IMR-90 (cell line): ENCODE results near the gene PCNX4. TPM values are rescaled to one million over a fixed set of nuclear protein-coding genes. Genes with fewer than 3 reads are reported as not detected.
A peak's percentile ranks its signal among the peaks of the same experiment; 100 is the strongest.

Experiments
- ATAC-seq: fragments of 200-7000 bp; cut with Tn5 transposase; 2 replicates; pipeline ENCODE4 v1.9.1; 2020; ENCODE audit warnings: low read depth, mild to moderate bottlenecking, moderate library complexity
- BruUV-seq: library from RNA; stranded (reverse); fragments of 400-500 nt; replicated peaks from 2 replicates; lab custom pipeline; 2021; lab: Mats Ljungman, UMichigan
- CTCF ChIA-PET: fragments of 300-600 bp; formaldehyde crosslinking; extraction: SDS; loops from one replicate; lab custom pipeline; 2021; ENCODE audit warnings: antibody characterized with exemption; lab: Yijun Ruan, JAX
- POLR2A ChIA-PET: fragments of 300-600 bp; sonication (Branson Sonifier 250); formaldehyde crosslinking; loops from one replicate; lab custom pipeline; 2022; ENCODE audit warnings: antibody characterized with exemption; ENCODE audit not compliant: unreplicated experiment; lab: Charles Lee
- DNase-seq: peaks from one replicate; pipeline ENCODE4 v3.0.0; 2013
- H2AFZ ChIP-seq: replicated peaks from 2 replicates; pipeline ENCODE3; 2013; ENCODE audit warnings: low read length, mild to moderate bottlenecking; ENCODE audit not compliant: poor library complexity
- H2AK5ac ChIP-seq: 2 replicates; pipeline ENCODE4 v1.6.1; 2013; ENCODE audit warnings: low read depth, low read length, inconsistent platforms
- H2AK9ac ChIP-seq: replicated peaks from 2 replicates; pipeline ENCODE3; 2013; ENCODE audit warnings: mild to moderate bottlenecking, low read depth, low read length, moderate library complexity; ENCODE audit not compliant: poor library complexity
- H2BK120ac ChIP-seq: 2 replicates; pipeline ENCODE4 v1.6.1; 2013; ENCODE audit warnings: low read depth, low read length, inconsistent platforms
- H2BK15ac ChIP-seq: 3 replicates; pipeline ENCODE4 v1.6.1; 2013; ENCODE audit warnings: low read depth, low read length, inconsistent platforms
- H2BK20ac ChIP-seq: 2 replicates; pipeline ENCODE4 v1.6.1; 2013; ENCODE audit warnings: low read depth, mild to moderate bottlenecking, inconsistent platforms, low read length, moderate library complexity
- H2BK5ac ChIP-seq: 2 replicates; pipeline ENCODE4 v1.6.1; 2013; ENCODE audit warnings: mild to moderate bottlenecking, low read depth, low read length, inconsistent platforms; ENCODE audit not compliant: poor library complexity, severe bottlenecking
- H3K14ac ChIP-seq: replicated peaks from 2 replicates; pipeline ENCODE4 v1.6.1; 2013; ENCODE audit warnings: low read depth, low read length, inconsistent platforms
- H3K18ac ChIP-seq: 2 replicates; pipeline ENCODE4 v1.6.1; 2013; ENCODE audit warnings: low read depth, low read length, control low read depth
- H3K23ac ChIP-seq: 2 replicates; pipeline ENCODE4 v1.6.1; 2013; ENCODE audit warnings: low read depth, low read length, inconsistent platforms
- H3K27ac ChIP-seq: 2 replicates; pipeline ENCODE4 v1.5.1; 2013; ENCODE audit warnings: mild to moderate bottlenecking, control low read depth, low read length; ENCODE audit not compliant: insufficient read depth
- H3K27me3 ChIP-seq: 2 replicates; pipeline ENCODE4 v1.6.1; 2013; ENCODE audit warnings: low read length; ENCODE audit not compliant: control insufficient read depth, insufficient read depth
- H3K36me3 ChIP-seq: 2 replicates; pipeline ENCODE4 v1.6.1; 2013; ENCODE audit warnings: low read length, mixed read lengths; ENCODE audit not compliant: control insufficient read depth, insufficient read depth
- H3K4ac ChIP-seq: 2 replicates; pipeline ENCODE4 v1.6.1; 2013; ENCODE audit warnings: low read depth, low read length, inconsistent platforms
- H3K4me1 ChIP-seq: 2 replicates; pipeline ENCODE4 v1.6.1; 2013; ENCODE audit warnings: low read length, mixed read lengths; ENCODE audit not compliant: control insufficient read depth, insufficient read depth
- H3K4me2 ChIP-seq: 2 replicates; pipeline ENCODE4 v1.6.1; 2013; ENCODE audit warnings: low read depth, mild to moderate bottlenecking, control low read depth, low read length, moderate library complexity
- H3K4me3 ChIP-seq: 2 replicates; pipeline ENCODE4 v1.5.1; 2013; ENCODE audit warnings: low read depth, mild to moderate bottlenecking, control low read depth, low read length, moderate library complexity; ENCODE audit not compliant: insufficient read depth
- H3K56ac ChIP-seq: 2 replicates; pipeline ENCODE4 v1.6.1; 2013; ENCODE audit warnings: low read length, inconsistent platforms; ENCODE audit not compliant: insufficient read depth; ENCODE audit errors: extremely low read depth
- H3K79me1 ChIP-seq, 2 experiments: 2 replicates each; pipeline ENCODE4 v1.6.1; 2013; ENCODE audit warnings: low read length in 2 of 2, inconsistent platforms in 1 of 2, low read depth in 1 of 2
- H3K9ac ChIP-seq: 2 replicates; pipeline ENCODE4 v1.6.1; 2013; ENCODE audit warnings: low read depth, low read length, control low read depth
- H3K9me1 ChIP-seq: 2 replicates; pipeline ENCODE4 v1.6.1; 2013; ENCODE audit warnings: low read length, inconsistent platforms; ENCODE audit not compliant: insufficient read depth
- H3K9me3 ChIP-seq: 2 replicates; pipeline ENCODE4 v1.6.1; 2013; ENCODE audit warnings: low read length; ENCODE audit not compliant: control insufficient read depth, insufficient read depth
- H4K20me1 ChIP-seq: 2 replicates; pipeline ENCODE4 v1.6.1; 2013; ENCODE audit warnings: low read length, inconsistent platforms; ENCODE audit not compliant: insufficient read depth
- H4K5ac ChIP-seq: 2 replicates; pipeline ENCODE4 v1.6.1; 2013; ENCODE audit warnings: mild to moderate bottlenecking, low read depth, low read length, control low read depth
- H4K8ac ChIP-seq, 2 experiments: 2 replicates each; pipeline ENCODE4 v1.6.1; 2013; ENCODE audit warnings: low read depth in 2 of 2, low read length in 2 of 2, control low read depth in 1 of 2, inconsistent platforms in 1 of 2
- H4K91ac ChIP-seq: 2 replicates; pipeline ENCODE4 v1.6.1; 2013; ENCODE audit warnings: low read depth, low read length, inconsistent platforms; ENCODE audit not compliant: insufficient read depth
- BHLHE40 ChIP-seq: fragments of 150-350 bp; IDR thresholded peaks from 2 replicates; pipeline ENCODE4 v1.6.1; 2016; ENCODE audit warnings: mild to moderate bottlenecking, low read depth, low read length
- ELK1 ChIP-seq: fragments of 150-350 bp; IDR thresholded peaks from 2 replicates; pipeline ENCODE4 v1.6.1; 2016; ENCODE audit warnings: low read depth, mild to moderate bottlenecking, low read length, moderate library complexity, borderline replicate concordance
- FOS ChIP-seq: fragments of 150-350 bp; IDR thresholded peaks from 2 replicates; pipeline ENCODE4 v1.6.1; 2016; ENCODE audit warnings: low read depth, low read length
- MAFK ChIP-seq: IDR thresholded peaks from 2 replicates; pipeline ENCODE4 v1.6.1; 2012; ENCODE audit warnings: low read depth, low read length, improper control_type of control experiment
- MXI1 ChIP-seq: IDR thresholded peaks from 2 replicates; pipeline ENCODE4 v1.6.1; 2012; ENCODE audit warnings: low read depth, mild to moderate bottlenecking, low read length, moderate library complexity, borderline replicate concordance
- NFE2L2 ChIP-seq: fragments of 150-350 bp; IDR thresholded peaks from 2 replicates; pipeline ENCODE4 v1.6.1; 2016; ENCODE audit warnings: low read depth, mild to moderate bottlenecking, low read length
- POLR2A ChIP-seq: IDR thresholded peaks from 2 replicates; pipeline ENCODE4 v1.6.1; 2012; ENCODE audit warnings: mild to moderate bottlenecking, low read depth, low read length
- RAD21 ChIP-seq: IDR thresholded peaks from 2 replicates; pipeline ENCODE4 v1.6.1; 2012; ENCODE audit warnings: low read length, improper control_type of control experiment
- RFX5 ChIP-seq: IDR thresholded peaks from 2 replicates; pipeline ENCODE4 v1.8.0; 2012; ENCODE audit warnings: low read depth, mild to moderate bottlenecking, low read length, moderate library complexity
- SMC3 ChIP-seq: fragments of 150-350 bp; IDR thresholded peaks from 2 replicates; pipeline ENCODE4 v1.6.1; 2016; ENCODE audit warnings: low read depth, mild to moderate bottlenecking, antibody characterized with exemption, low read length, moderate library complexity
- WGBS, 2 experiments: methylation state at CpG; one replicate each; pipeline versions ENCODE4 v1.1.5 to v1.1.7; 2013; ENCODE audit warnings: missing lambda C conversion rate in 2 of 2; ENCODE audit not compliant: insufficient read length in 1 of 2; ENCODE audit errors: extremely low coverage in 2 of 2; 5-methylcytosine and 5-hydroxymethylcytosine counted together
- dilution Hi-C: fragments of 300-500 bp; cut with HindIII; formaldehyde crosslinking; loops from one replicate; pipeline ENCODE4 v1.14.3; 2018; ENCODE audit warnings: low sequenced_read_pairs; ENCODE audit not compliant: unreplicated experiment
- in situ Hi-C: fragments of 300-500 bp; cut with MboI; formaldehyde crosslinking; loops from 3 replicates; pipeline ENCODE4 v1.14.3; 2019; ENCODE audit warnings: low sequenced_read_pairs, inconsistent platforms, mixed read lengths
- intact Hi-C: fragments of 100-400 bp; cut with micrococcal nuclease; formaldehyde crosslinking; loops from 2 replicates; pipeline ENCODE4 v1.10.0; 2022
- polyA plus RNA-seq, 3 experiments: library from polyadenylated mRNA; depleted of rRNA; stranded (reverse); fragments of >200 nt; gene quantifications; 2 replicates each; pipeline ENCODE4 v1.2.3, GENCODE V29; 2012; ENCODE audit warnings: low replicate concordance in 1 of 3
- total RNA-seq: library from RNA; depleted of rRNA; stranded (reverse); fragments of >200 nt; gene quantifications from 2 replicates; pipeline ENCODE4 v1.2.3, GENCODE V29; 2012

Gene PCNX4
- total and polyA plus RNA-seq, 2 of the 4 experiments (the other 2 are of a cell fraction) = 55.4 to 128 TPM

- no peaks in the 10 kb centered on the region for H4K20me1 ChIP-seq
- DNase-seq (no peak), ATAC-seq (no peak)
- no peak overlapping the region; the same call in 1 of the 2 replicates for H4K5ac ChIP-seq
- H2AK9ac ChIP-seq = no peak overlapping the region
- H3K36me3 ChIP-seq = peaks cover 13% of the 10 kb centered on the region
- no peaks in the 10 kb centered on the region for H3K27me3 ChIP-seq
- H3K4me3 ChIP-seq = no peak overlapping the region
- peaks cover 28 to 44% of the 10 kb centered on the region in 2 experiments for H3K79me1 ChIP-seq
- H4K8ac ChIP-seq = no peak overlapping the region
- H2AK5ac ChIP-seq = no peak overlapping the region
- in situ Hi-C loops (no loop called here), dilution Hi-C loops (no loop called here), intact Hi-C loops (loop anchor here (5.0 kb wide), 1 partner anchor 62 kb away; the partner anchor contains the start of gene PCNX4)
- no peaks in the 10 kb centered on the region for H3K9me3 ChIP-seq
- H2BK20ac ChIP-seq = no peak overlapping the region
- H3K23ac ChIP-seq = no peak overlapping the region
- H2BK5ac ChIP-seq = peak overlapping the region; percentile 40
- TF ChIP-seq BHLHE40 = no peak
- no peak for TF ChIP-seq POLR2A
- TF ChIP-seq NFE2L2 = no peak
- no peak for TF ChIP-seq MAFK
- no peak for TF ChIP-seq MXI1
- no peak for TF ChIP-seq RAD21
- TF ChIP-seq SMC3 = no peak
- TF ChIP-seq ELK1 = no peak
- no peak for TF ChIP-seq RFX5
- no peak for TF ChIP-seq FOS
- H3K9ac ChIP-seq = no peak overlapping the region
- no TSS peak for BruUV-seq
- H3K27ac ChIP-seq = no peak overlapping the region
- ChIA-PET POLR2A (no interaction called here), CTCF (no interaction called here)
- no peak overlapping the region for H3K4ac ChIP-seq
- no peak overlapping the region for H3K4me2 ChIP-seq
- WGBS, 2 experiments = no CpG with 5 or more reads among the region's 2 CpGs
- no peak overlapping the region for H3K56ac ChIP-seq
- no peak overlapping the region for H3K14ac ChIP-seq
- peaks cover 8% of the 10 kb centered on the region for H3K9me1 ChIP-seq
- H2BK120ac ChIP-seq = no peak overlapping the region
- no peak overlapping the region for H2AFZ ChIP-seq
- H3K4me1 ChIP-seq = peaks cover 5% of the 10 kb centered on the region
- no peak overlapping the region for H2BK15ac ChIP-seq
- H3K18ac ChIP-seq = no peak overlapping the region
- H4K91ac ChIP-seq = no peak overlapping the region
These were observed 62.9 kb downstream of the PCNX4 start for GRCh38 chr14:60154671-60155070.
